Prostate gland (tissue), 2 donors: ENCODE data around the gene FGGY. TPM values are rescaled to one million over a fixed set of nuclear protein-coding genes. Genes with fewer than 3 reads are reported as not detected.

Experiments
- DNase-seq: peaks from one replicate; pipeline ENCODE4 v3.0.0-alpha.2; 2019; ENCODE audit warnings: low spot score
- H3K27ac ChIP-seq, 2 donors: fragments of 200-600 bp; sonication (generic); 2 replicates each; pipeline ENCODE4 v1.5.1; 2017 to 2019
- H3K27me3 ChIP-seq: fragments of 200-600 bp; sonication (generic); replicated peaks from 2 replicates; pipeline ENCODE4 v1.5.1; 2019; ENCODE audit not compliant: insufficient read depth
- H3K36me3 ChIP-seq, 2 donors: fragments of 200-600 bp; sonication (generic); 1 replicate in 1 of 2; 2 replicates in 1 of 2; pipeline versions ENCODE4 v1.5.1 to v1.8.1; 2017 to 2019
- H3K4me1 ChIP-seq: fragments of 200-600 bp; sonication (generic); replicated peaks from 2 replicates; pipeline ENCODE4 v1.5.1; 2019
- H3K4me3 ChIP-seq, 2 donors: fragments of 200-600 bp; sonication (generic); 2 replicates each; pipeline ENCODE4 v1.5.1; 2017 to 2019
- H3K9me3 ChIP-seq: fragments of 200-600 bp; sonication (generic); 2 replicates; pipeline ENCODE4 v1.5.1; 2017
- CTCF ChIP-seq, 4 experiments: fragments of 200-600 bp in 2 of 4; fragments of 450-650 bp in 2 of 4; sonication (generic) in 2 of 4; IDR thresholded peaks; 1 replicate in 3 of 4; 2 replicates in 1 of 4; pipeline ENCODE4 v1.5.1; 2016 to 2019; ENCODE audit warnings: antibody characterized with exemption in 4 of 4, mild to moderate bottlenecking in 2 of 4, moderate library complexity in 2 of 4
- POLR2A ChIP-seq: fragments of 450-650 bp; IDR thresholded peaks from one replicate; pipeline ENCODE4 v1.6.1; 2016; ENCODE audit warnings: antibody characterized with exemption, mild to moderate bottlenecking
- POLR2AphosphoS5 ChIP-seq: sonication (generic); formaldehyde crosslinking; IDR thresholded peaks from one replicate; pipeline ENCODE4 v1.6.1; 2017; ENCODE audit warnings: antibody characterized with exemption
- WGBS: methylation state at CpG from one replicate; pipeline ENCODE4 v1.1.5; 2018; 5-methylcytosine and 5-hydroxymethylcytosine counted together
- intact Hi-C: fragments of 100-400 bp; cut with DNase I; formaldehyde crosslinking; loops from one replicate; pipeline ENCODE4 v1.14.2; 2022
- total RNA-seq, 2 donors: library from RNA; depleted of rRNA; stranded (reverse); fragments of >200 nt; gene quantifications; one replicate each; pipeline ENCODE4 v1.1.0, GENCODE V29; 2016

Gene FGGY
- total RNA-seq, 2 donors from 2014 or later, result 28.6 to 32.2 TPM

DNA sequence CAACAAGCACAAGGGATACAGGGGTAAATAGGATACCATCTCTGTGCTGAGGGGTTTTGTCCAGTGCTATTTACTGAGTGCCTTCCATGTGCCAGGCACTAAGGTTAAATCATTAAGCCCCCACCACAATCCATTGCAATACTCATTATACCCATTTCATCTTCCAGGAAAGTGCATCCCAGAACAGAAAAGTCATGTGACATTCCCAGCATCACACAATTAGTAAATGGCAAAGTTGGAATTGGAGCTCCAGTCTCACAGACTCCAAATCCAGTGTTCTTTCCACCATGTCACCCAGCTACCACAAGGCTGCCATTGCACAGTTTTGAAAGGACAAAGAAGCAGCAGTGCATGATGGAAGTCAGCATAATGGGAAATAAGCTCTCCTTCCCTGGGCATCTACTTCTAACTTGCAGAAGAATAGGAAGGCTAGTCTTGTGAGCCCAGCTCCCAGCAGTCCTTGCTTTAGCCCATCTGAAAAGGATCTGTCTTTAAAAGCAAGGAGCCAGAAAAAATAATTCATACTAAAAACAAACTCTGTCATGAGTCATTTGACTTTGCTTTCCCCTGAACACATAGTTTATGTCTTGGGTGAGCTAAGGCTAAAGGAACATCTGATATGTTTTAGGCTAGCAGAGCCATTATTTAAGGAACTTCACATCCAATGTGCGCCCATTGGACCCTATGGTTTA, 406.5 kb downstream of the FGGY start:
- 68% methylated on average over 1 of the region's 1 CpG for whole genome bisulfite sequencing
- intact Hi-C loops, result loop anchor here (5.0 kb wide), 1 partner anchor 966 kb away; no protein-coding TSS in a partner anchor
- H3K4me1 ChIP-seq, result no peaks in the 10 kb centered on the region
- no peak for TF ChIP-seq CTCF (IDR thresholded peaks at IDR 0.05)
- peak; percentile 16 for TF ChIP-seq POLR2AphosphoS5
- TF ChIP-seq POLR2A, result no peak
- H3K27me3 ChIP-seq, result no peaks in the 10 kb centered on the region
- H3K36me3 ChIP-seq, result no peaks in the 10 kb centered on the region
- no peak for DNase-seq
- H3K9me3 ChIP-seq, result no peaks in the 10 kb centered on the region
- no peak overlapping the region for H3K4me3 ChIP-seq
- H3K27ac ChIP-seq, result peak overlapping the region in 1 of 2 donors; percentile 12

GRCh38 chr1:59703918-59704378, 407.1 kb downstream of the FGGY start:
- intact Hi-C loops, result loop anchor here (5.0 kb wide), 1 partner anchor 967 kb away; no protein-coding TSS in a partner anchor
- Histone ChIP-seq H3K4me1 (no peaks in the 10 kb centered on the region), H3K4me3 (no peak overlapping the region), H3K36me3 (no peaks in the 10 kb centered on the region), H3K27ac (peak overlapping the region in 1 of 2 donors; percentile 12), H3K9me3 (no peaks in the 10 kb centered on the region), H3K27me3 (no peaks in the 10 kb centered on the region)
- WGBS, result 84% methylated on average over 6 of the region's 6 CpGs
- DNase-seq, result no peak
- TF ChIP-seq POLR2A (no peak), CTCF (IDR thresholded peaks at IDR 0.05) (no peak), POLR2AphosphoS5 (no peak)

DNA sequence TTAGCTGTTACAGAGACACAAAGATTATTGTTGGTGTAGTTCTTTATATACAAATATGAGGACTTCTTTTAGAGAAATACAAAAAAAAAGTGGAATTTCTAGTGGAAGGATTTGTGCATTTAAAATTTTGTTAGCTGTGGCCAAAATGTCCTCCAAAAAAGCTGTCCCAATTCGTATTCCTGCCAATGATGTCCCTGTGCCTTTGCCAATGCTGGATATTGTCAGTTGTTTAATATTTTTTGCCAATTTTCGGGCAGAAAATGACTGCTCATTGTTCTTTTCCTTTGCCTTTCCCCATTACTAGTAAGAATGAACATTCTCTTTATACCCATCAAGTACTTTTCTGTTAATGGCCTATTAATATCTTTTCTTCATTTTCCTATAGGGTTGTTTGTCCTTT, 407.8 kb downstream of the FGGY start:
- no peaks in the 10 kb centered on the region for H3K4me1 ChIP-seq
- 63% methylated on average over 2 of the region's 2 CpGs for WGBS
- intact Hi-C loops, result loop anchor here (5.0 kb wide), 2 partner anchors 53 to 967 kb away; no protein-coding TSS in a partner anchor
- H3K27me3 ChIP-seq, result no peaks in the 10 kb centered on the region
- no peaks in the 10 kb centered on the region for H3K9me3 ChIP-seq
- no peak for DNase-seq
- H3K27ac ChIP-seq, result peak overlapping the region in 1 of 2 donors; percentile 12
- TF ChIP-seq POLR2AphosphoS5 (no peak), POLR2A (no peak), CTCF (IDR thresholded peaks at IDR 0.05) (no peak)
- H3K36me3 ChIP-seq, result no peaks in the 10 kb centered on the region
- H3K4me3 ChIP-seq, result no peak overlapping the region

- Histone ChIP-seq H3K9me3 (no peaks in the 10 kb centered on the region), H3K4me1 (no peaks in the 10 kb centered on the region), H3K36me3 (no peaks in the 10 kb centered on the region), H3K4me3 (no peak overlapping the region), H3K27me3 (no peaks in the 10 kb centered on the region), H3K27ac (peak overlapping the region in 1 of 2 donors; percentile 44)
- WGBS, result 47% methylated on average over 5 of the region's 5 CpGs
- intact Hi-C loops, result loop anchor here (5.0 kb wide), 1 partner anchor 52 kb away; no protein-coding TSS in a partner anchor
- DNase-seq, result no peak
- TF ChIP-seq CTCF (IDR thresholded peaks at IDR 0.05) (no peak), POLR2A (no peak), POLR2AphosphoS5 (no peak)
These were observed 408.8 kb downstream of the FGGY start for GRCh38 chr1:59705466-59706302.
